Measurements from ENCODE around the gene RMI2. TPM values are rescaled to one million over a fixed set of nuclear protein-coding genes. Genes with fewer than 3 reads are reported as not detected.
A peak's percentile ranks its signal among the peaks of the same experiment; 100 is the strongest.

The RMI2 gene
- polyA plus RNA-seq, 1 donor (not counting 4 experiments of a cell fraction or from before 2014, with no cell fraction given) = 6.8 TPM

DNA sequence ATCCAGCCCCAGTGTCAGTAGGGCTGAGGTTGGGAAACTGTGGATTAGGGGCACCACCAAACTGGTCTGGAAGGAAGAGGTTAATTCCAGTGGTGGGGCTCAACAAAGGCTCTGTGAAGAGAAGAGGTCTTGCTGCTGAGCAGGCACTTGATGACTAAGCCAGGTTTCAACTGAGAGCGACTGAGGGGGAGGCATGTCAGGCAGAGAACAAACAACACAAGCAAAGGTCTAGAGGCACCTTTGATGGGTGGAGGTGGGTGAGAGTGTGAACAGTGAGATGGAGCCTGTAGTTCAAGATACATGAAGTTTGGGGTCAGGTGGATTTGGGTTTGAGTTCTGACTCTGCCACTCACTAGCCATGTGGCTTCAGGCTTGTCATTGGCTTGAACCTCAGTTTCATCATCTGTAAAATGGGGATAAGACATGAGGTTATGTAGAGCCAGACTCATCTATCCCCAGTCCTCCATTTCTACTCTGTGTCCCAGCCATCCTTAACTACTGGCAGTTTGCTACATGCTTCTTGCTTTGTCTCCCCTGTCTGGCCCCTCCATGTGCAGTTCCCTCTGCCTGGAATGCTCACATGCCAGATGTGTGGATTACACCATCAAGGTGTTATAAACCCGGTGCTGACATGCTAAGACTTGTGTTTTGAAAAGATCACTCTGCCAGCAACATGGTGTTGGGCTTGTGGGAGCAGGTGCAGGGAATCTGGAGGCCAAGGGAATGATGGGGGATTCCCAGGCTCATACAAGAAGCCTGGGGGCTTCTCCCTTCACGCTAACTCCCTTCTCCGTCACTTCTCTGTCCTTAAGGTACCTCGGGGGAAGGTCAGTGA lies 3.0 kb upstream of the RMI2 start:
- Histone ChIP-seq H3K27me3 (ENCODE audit: control insufficient read depth, extremely low read depth, insufficient read depth, low read length) (no peaks in the 10 kb centered on the region), H3K9me1 (ENCODE audit: control insufficient read depth, extremely low read depth, insufficient read depth, low read length) (no peaks in the 10 kb centered on the region), H3K79me2 (ENCODE audit: control insufficient read depth, insufficient read depth, low read length) (no peaks in the 10 kb centered on the region), H3K36me3 (ENCODE audit: control insufficient read depth in 2 of 2, extremely low read depth in 1 of 2, insufficient read depth in 2 of 2, low read length in 2 of 2) (no peaks in the 10 kb centered on the region), H4K20me1 (ENCODE audit: control insufficient read depth, extremely low read depth, insufficient read depth, low read length) (no peaks in the 10 kb centered on the region), H3K4me1 (ENCODE audit: control insufficient read depth, extremely low read depth, insufficient read depth, low read length) (peaks cover 17% of the 10 kb centered on the region), H3K27ac (ENCODE audit: control insufficient read depth, insufficient read depth, low read length) (no peak overlapping the region), H2AFZ (ENCODE audit: control insufficient read depth, low read length) (no peak overlapping the region), H3K9me3 (ENCODE audit: control insufficient read depth, low read depth, low read length) (no peaks in the 10 kb centered on the region), H3K4me3 (ENCODE audit: control insufficient read depth in 2 of 3, extremely low read depth in 1 of 3, insufficient read depth in 2 of 3, low read depth in 1 of 3, low read length in 3 of 3) (no peak overlapping the region), H3K9ac (ENCODE audit: control insufficient read depth, extremely low read depth, insufficient read depth, low read length) (no peak overlapping the region), H3K4me2 (ENCODE audit: control insufficient read depth, extremely low read depth, insufficient read depth, low read depth, low read length) (no peak overlapping the region)
- dilution Hi-C loops (cut with MboI; ENCODE audit: extremely low pct_ligation_motif_present, low sequenced_read_pairs) = no loop called here
- DNase-seq (ENCODE audit: low read depth, low spot score) (peak; percentile 42), FAIRE-seq (no peak)
- TF ChIP-seq EZH2 (IDR thresholded peaks at IDR 0.05; ENCODE audit: low read length) = no peak
- TF ChIP-seq CTCF (optimal IDR thresholded peaks at IDR 0.05 in 1 of 3, IDR thresholded peaks at IDR 0.05 in 1 of 3, conservative IDR thresholded peaks at IDR 0.05 in 1 of 3; ENCODE audit: extremely low read depth in 1 of 3, insufficient read depth in 2 of 3, low read length in 3 of 3) = no peak

- Histone ChIP-seq H3K27me3 (ENCODE audit: control insufficient read depth, extremely low read depth, insufficient read depth, low read length) (no peaks in the 10 kb centered on the region), H3K79me2 (ENCODE audit: control insufficient read depth, insufficient read depth, low read length) (no peaks in the 10 kb centered on the region), H3K4me1 (ENCODE audit: control insufficient read depth, extremely low read depth, insufficient read depth, low read length) (peaks cover 33% of the 10 kb centered on the region), H3K4me2 (ENCODE audit: control insufficient read depth, extremely low read depth, insufficient read depth, low read depth, low read length) (no peak overlapping the region), H3K9me1 (ENCODE audit: control insufficient read depth, extremely low read depth, insufficient read depth, low read length) (no peaks in the 10 kb centered on the region), H3K36me3 (ENCODE audit: control insufficient read depth in 2 of 2, extremely low read depth in 1 of 2, insufficient read depth in 2 of 2, low read length in 2 of 2) (no peaks in the 10 kb centered on the region), H2AFZ (ENCODE audit: control insufficient read depth, low read length) (no peak overlapping the region), H3K27ac (ENCODE audit: control insufficient read depth, insufficient read depth, low read length) (no peak overlapping the region), H3K9me3 (ENCODE audit: control insufficient read depth, low read depth, low read length) (no peaks in the 10 kb centered on the region), H4K20me1 (ENCODE audit: control insufficient read depth, extremely low read depth, insufficient read depth, low read length) (no peaks in the 10 kb centered on the region), H3K4me3 (ENCODE audit: control insufficient read depth in 2 of 3, extremely low read depth in 1 of 3, insufficient read depth in 2 of 3, low read depth in 1 of 3, low read length in 3 of 3) (no peak overlapping the region), H3K9ac (ENCODE audit: control insufficient read depth, extremely low read depth, insufficient read depth, low read length) (no peak overlapping the region)
- DNase-seq (ENCODE audit: low read depth, low spot score) (no peak), FAIRE-seq (no peak)
- dilution Hi-C loops (cut with MboI; ENCODE audit: extremely low pct_ligation_motif_present, low sequenced_read_pairs) = no loop called here
- TF ChIP-seq EZH2 (IDR thresholded peaks at IDR 0.05; ENCODE audit: low read length) = no peak
- no peak for TF ChIP-seq CTCF (optimal IDR thresholded peaks at IDR 0.05 in 1 of 3, IDR thresholded peaks at IDR 0.05 in 1 of 3, conservative IDR thresholded peaks at IDR 0.05 in 1 of 3; ENCODE audit: extremely low read depth in 1 of 3, insufficient read depth in 2 of 3, low read length in 3 of 3)
Measured at GRCh38 chr16:11346700-11347319, 1.6 kb downstream of the RMI2 start.
